Large intestine (tissue), 3 donors: ENCODE results near the gene ABCC1. TPM values are rescaled to one million over a fixed set of nuclear protein-coding genes. Genes with fewer than 3 reads are reported as not detected.

Experiments used
- DNase-seq, 2 donors: peaks; one replicate each; pipeline versions ENCODE4 v3.0.0 to v3.0.0-alpha.2; 2013
- H3K27ac ChIP-seq: one replicate; pipeline ENCODE4 v1.5.1; 2013; ENCODE audit warnings: low read length
- H3K27me3 ChIP-seq: 2 replicates; pipeline ENCODE4 v1.6.1; 2013; ENCODE audit warnings: low read length; ENCODE audit not compliant: control insufficient read depth, insufficient read depth
- H3K36me3 ChIP-seq: 2 replicates; pipeline ENCODE4 v1.6.1; 2013; ENCODE audit warnings: low read length; ENCODE audit not compliant: control insufficient read depth, insufficient read depth
- H3K4me1 ChIP-seq: one replicate; pipeline ENCODE4 v1.6.1; 2013; ENCODE audit warnings: low read length; ENCODE audit not compliant: control insufficient read depth, insufficient read depth
- H3K4me3 ChIP-seq: one replicate; pipeline ENCODE4 v1.5.1; 2013; ENCODE audit warnings: low read length
- H3K9me3 ChIP-seq: one replicate; pipeline ENCODE4 v1.6.1; 2013; ENCODE audit warnings: mild to moderate bottlenecking, low read depth, low read length, moderate library complexity; ENCODE audit not compliant: control insufficient read depth
- WGBS: methylation state at CpG from one replicate; pipeline ENCODE4 v1.1.5; 2013; ENCODE audit warnings: low lambda C conversion rate; ENCODE audit not compliant: insufficient coverage; 5-methylcytosine and 5-hydroxymethylcytosine counted together
- polyA plus RNA-seq: library from polyadenylated mRNA; unstranded; fragments of 120-200 nt; gene quantifications from one replicate; pipeline ENCODE4 v1.2.1, GENCODE V29; 2013

The ABCC1 gene
- polyA plus RNA-seq, 1 donor = 10.6 TPM

GRCh38 chr16:16080465-16081065 lies 131.1 kb downstream of the ABCC1 start:
- H3K27ac ChIP-seq = no peak overlapping the region
- H3K27me3 ChIP-seq = no peaks in the 10 kb centered on the region
- peaks cover 6% of the 10 kb centered on the region for H3K9me3 ChIP-seq
- H3K4me1 ChIP-seq = no peaks in the 10 kb centered on the region
- peaks cover 27% of the 10 kb centered on the region for H3K36me3 ChIP-seq
- DNase-seq = no peak
- no CpG with 5 or more reads among the region's 10 CpGs for WGBS
- H3K4me3 ChIP-seq = no peak overlapping the region

GRCh38 chr16:16081141-16081540 lies 131.7 kb downstream of the ABCC1 start:
- Histone ChIP-seq H3K36me3 (peaks cover 28% of the 10 kb centered on the region), H3K27me3 (no peaks in the 10 kb centered on the region), H3K9me3 (peaks cover 6% of the 10 kb centered on the region), H3K4me1 (no peaks in the 10 kb centered on the region), H3K4me3 (no peak overlapping the region), H3K27ac (no peak overlapping the region)
- WGBS = no CpG with 5 or more reads among the region's 3 CpGs
- DNase-seq = no peak

- no peaks in the 10 kb centered on the region for H3K4me1 ChIP-seq
- H3K27me3 ChIP-seq = no peaks in the 10 kb centered on the region
- no peak for DNase-seq
- H3K36me3 ChIP-seq = peaks cover 22% of the 10 kb centered on the region
- H3K4me3 ChIP-seq = no peak overlapping the region
- 100% methylated on average over 1 of the region's 2 CpGs for WGBS
- H3K9me3 ChIP-seq = peaks cover 6% of the 10 kb centered on the region
- no peak overlapping the region for H3K27ac ChIP-seq
Observed at GRCh38 chr16:16082255-16082654, 132.8 kb downstream of the ABCC1 start.

- H3K27me3 ChIP-seq = no peaks in the 10 kb centered on the region
- H3K4me3 ChIP-seq = no peak overlapping the region
- H3K4me1 ChIP-seq = no peaks in the 10 kb centered on the region
- no CpG with 5 or more reads among the region's 10 CpGs for WGBS
- no peak for DNase-seq
- H3K9me3 ChIP-seq = peaks cover 6% of the 10 kb centered on the region
- no peak overlapping the region for H3K27ac ChIP-seq
- H3K36me3 ChIP-seq = peaks cover 22% of the 10 kb centered on the region
Observed at GRCh38 chr16:16083421-16084156, 134.2 kb downstream of the ABCC1 start.

- WGBS = no CpG with 5 or more reads among the region's 3 CpGs
- no peak for DNase-seq
- peaks cover 6% of the 10 kb centered on the region for H3K9me3 ChIP-seq
- no peaks in the 10 kb centered on the region for H3K27me3 ChIP-seq
- H3K4me3 ChIP-seq = no peak overlapping the region
- H3K36me3 ChIP-seq = peaks cover 17% of the 10 kb centered on the region
- H3K4me1 ChIP-seq = no peaks in the 10 kb centered on the region
- no peak overlapping the region for H3K27ac ChIP-seq
Observed at GRCh38 chr16:16084874-16085273, 135.5 kb downstream of the ABCC1 start.

- Histone ChIP-seq H3K27me3 (no peaks in the 10 kb centered on the region), H3K9me3 (peaks cover 6% of the 10 kb centered on the region), H3K36me3 (peaks cover 18% of the 10 kb centered on the region), H3K4me1 (no peaks in the 10 kb centered on the region), H3K27ac (no peak overlapping the region), H3K4me3 (no peak overlapping the region)
- DNase-seq = no peak
- no CpG with 5 or more reads among the region's 18 CpGs for WGBS
Observed at GRCh38 chr16:16086653-16087446, 137.4 kb downstream of the ABCC1 start.

- Histone ChIP-seq H3K9me3 (no peaks in the 10 kb centered on the region), H3K27me3 (no peaks in the 10 kb centered on the region), H3K4me3 (no peak overlapping the region), H3K36me3 (peaks cover 10% of the 10 kb centered on the region), H3K4me1 (no peaks in the 10 kb centered on the region), H3K27ac (no peak overlapping the region)
- no peak for DNase-seq
- no CpG with 5 or more reads among the region's 19 CpGs for WGBS
Observed at GRCh38 chr16:16090238-16090637, 140.8 kb downstream of the ABCC1 start.

GRCh38 chr16:16092925-16093627 lies 143.7 kb downstream of the ABCC1 start:
- no peaks in the 10 kb centered on the region for H3K9me3 ChIP-seq
- no peak overlapping the region for H3K4me3 ChIP-seq
- H3K36me3 ChIP-seq = peaks cover 4% of the 10 kb centered on the region
- no peaks in the 10 kb centered on the region for H3K27me3 ChIP-seq
- WGBS = 86% methylated on average over 1 of the region's 9 CpGs
- H3K27ac ChIP-seq = no peak overlapping the region
- no peaks in the 10 kb centered on the region for H3K4me1 ChIP-seq
- peak; percentile 12 to 28 for DNase-seq

GRCh38 chr16:16093628-16094332 lies 144.4 kb downstream of the ABCC1 start:
- 87% methylated on average over 6 of the region's 11 CpGs for WGBS
- no peaks in the 10 kb centered on the region for H3K4me1 ChIP-seq
- H3K27ac ChIP-seq = no peak overlapping the region
- no peak for DNase-seq
- H3K27me3 ChIP-seq = no peaks in the 10 kb centered on the region
- H3K36me3 ChIP-seq = peaks cover 4% of the 10 kb centered on the region
- no peak overlapping the region for H3K4me3 ChIP-seq
- no peaks in the 10 kb centered on the region for H3K9me3 ChIP-seq
